HEK293T (cell line): ENCODE data around the gene DCAF16.

Experiments
- CTCF ChIA-PET: fragments of 350-600 bp; formaldehyde crosslinking; extraction: SDS; loops from one replicate; lab custom pipeline; 2021; ENCODE audit warnings: antibody characterized with exemption, inconsistent platforms; lab: Yijun Ruan, JAX
- POLR2A ChIA-PET: fragments of 350-600 bp; formaldehyde crosslinking; extraction: SDS; loops from one replicate; lab custom pipeline; 2020; ENCODE audit warnings: antibody characterized with exemption, inconsistent platforms; lab: Yijun Ruan, JAX
- DNase-seq: peaks from one replicate; pipeline ENCODE4 v3.0.0; 2012; ENCODE audit warnings: mixed read lengths; ENCODE audit errors: extremely low spot score
- ARNT ChIP-seq: fragments of 450-650 bp; IDR thresholded peaks from 2 replicates; pipeline ENCODE4 v1.6.1; 2017; ENCODE audit warnings: mild to moderate bottlenecking
- BHLHE40 ChIP-seq: fragments of 450-650 bp; IDR thresholded peaks from 2 replicates; pipeline ENCODE4 v1.6.1; 2016; ENCODE audit warnings: mild to moderate bottlenecking, moderate library complexity, borderline replicate concordance
- CTBP1 ChIP-seq: fragments of 450-650 bp; IDR thresholded peaks from 2 replicates; pipeline ENCODE4 v1.6.1; 2016; ENCODE audit warnings: borderline replicate concordance
- ELF4 ChIP-seq: fragments of 450-650 bp; IDR thresholded peaks from 2 replicates; pipeline ENCODE4 v1.6.1; 2017; ENCODE audit warnings: antibody characterized with exemption
- FOXA1 ChIP-seq: fragments of 450-650 bp; IDR thresholded peaks from 2 replicates; pipeline ENCODE4 v1.6.1; 2016; ENCODE audit warnings: mild to moderate bottlenecking
- FOXK2 ChIP-seq: fragments of 450-650 bp; IDR thresholded peaks from 2 replicates; pipeline ENCODE4 v1.6.1; 2016; ENCODE audit warnings: mild to moderate bottlenecking
- FOXM1 ChIP-seq: fragments of 450-650 bp; IDR thresholded peaks from 2 replicates; pipeline ENCODE4 v1.6.1; 2017; ENCODE audit warnings: mild to moderate bottlenecking, borderline replicate concordance
- HDGF ChIP-seq: fragments of 450-650 bp; IDR thresholded peaks from 2 replicates; pipeline ENCODE4 v1.6.1; 2017; ENCODE audit warnings: antibody characterized with exemption, borderline replicate concordance
- L3MBTL2 ChIP-seq: fragments of 450-650 bp; conservative IDR thresholded peaks from 2 replicates; pipeline ENCODE4 v1.6.1; 2016; ENCODE audit warnings: mild to moderate bottlenecking
- LEF1 ChIP-seq: fragments of 450-650 bp; IDR thresholded peaks from 2 replicates; pipeline ENCODE4 v1.6.1; 2017; ENCODE audit warnings: mild to moderate bottlenecking, borderline replicate concordance
- NFRKB ChIP-seq: fragments of 450-650 bp; IDR thresholded peaks from 2 replicates; pipeline ENCODE4 v1.6.1; 2016; ENCODE audit warnings: mild to moderate bottlenecking, moderate library complexity
- PKNOX1 ChIP-seq: fragments of 450-650 bp; IDR thresholded peaks from 2 replicates; pipeline ENCODE4 v1.6.1; 2016
- SP1 ChIP-seq: fragments of 450-650 bp; IDR thresholded peaks from 2 replicates; pipeline ENCODE4 v1.6.1; 2017
- SUZ12 ChIP-seq: fragments of 450-650 bp; IDR thresholded peaks from 2 replicates; pipeline ENCODE4 v1.6.1; 2016; ENCODE audit warnings: mild to moderate bottlenecking
- TARDBP ChIP-seq: fragments of 450-650 bp; IDR thresholded peaks from 2 replicates; pipeline ENCODE4 v1.6.1; 2016
- ZNF384 ChIP-seq: fragments of 450-650 bp; IDR thresholded peaks from 2 replicates; pipeline ENCODE4 v1.6.1; 2016

Gene DCAF16

GRCh38 chr4:17794730-17795129, 15.8 kb downstream of the DCAF16 start:
- TF ChIP-seq FOXM1 = no peak
- no peak for TF ChIP-seq LEF1
- no peak for TF ChIP-seq PKNOX1
- ChIA-PET POLR2A (interaction anchor here (2.2 kb wide), 1 partner anchor 16 kb away, joined by 5 read pairs; the partner anchor contains the start of genes DCAF16 and NCAPG), CTCF (no interaction called here)
- no peak for DNase-seq

- ChIA-PET CTCF (no interaction called here), POLR2A (no interaction called here)
- DNase-seq = no peak
- TF ChIP-seq HDGF (no peak), ELF4 (no peak), SP1 (no peak), FOXK2 (no peak), ZNF384 (no peak), LEF1 (no peak), L3MBTL2 (no peak), FOXA1 (no peak), CTBP1 (no peak), PKNOX1 (no peak)
Measured at GRCh38 chr4:17788956-17789355, 21.6 kb downstream of the DCAF16 start.

- POLR2A ChIA-PET = no interaction called here
- TF ChIP-seq FOXM1 (no peak), FOXA1 (no peak), ZNF384 (no peak), SP1 (no peak), ELF4 (no peak), LEF1 (no peak), NFRKB (no peak), CTBP1 (no peak), ARNT (no peak), HDGF (no peak), PKNOX1 (no peak), TARDBP (no peak), SUZ12 (no peak), L3MBTL2 (no peak), FOXK2 (no peak)
- CTCF ChIA-PET = no interaction called here
- DNase-seq = no peak
Measured at GRCh38 chr4:17787315-17787714, 23.2 kb downstream of the DCAF16 start.

- CTCF ChIA-PET = no interaction called here
- DNase-seq = no peak
- POLR2A ChIA-PET = no interaction called here
- TF ChIP-seq L3MBTL2 (no peak), ZNF384 (no peak), SP1 (no peak), ARNT (no peak), HDGF (no peak), ELF4 (no peak), LEF1 (no peak), CTBP1 (no peak), SUZ12 (no peak), NFRKB (no peak), FOXA1 (no peak)
Measured at GRCh38 chr4:17786567-17786966, 24.0 kb downstream of the DCAF16 start.

- CTCF ChIA-PET = interaction anchor here (0.7 kb wide), 1 partner anchor 1755 kb away, joined by 3 read pairs; no protein-coding TSS in a partner anchor
- DNase-seq = no peak
- POLR2A ChIA-PET = no interaction called here
- TF ChIP-seq CTBP1 (no peak), PKNOX1 (no peak), L3MBTL2 (no peak)
Measured at GRCh38 chr4:17785858-17786257, 24.7 kb downstream of the DCAF16 start.

GRCh38 chr4:17781300-17782287, 29.0 kb downstream of the DCAF16 start, which contains the start of gene FAM184B:
TSS of gene FAM184B (minus strand) at chr4:17781621. CDS start at chr4:17781299, 322 bp downstream.
- POLR2A ChIA-PET = no interaction called here
- TF ChIP-seq CTBP1 = no peak
- TF ChIP-seq SUZ12 = no peak
- no peak for TF ChIP-seq PKNOX1
- TF ChIP-seq ARNT = no peak
- TF ChIP-seq ZNF384 = no peak
- no peak for TF ChIP-seq TARDBP
- no peak for TF ChIP-seq BHLHE40
- TF ChIP-seq HDGF = no peak
- TF ChIP-seq FOXK2 = no peak
- TF ChIP-seq LEF1 = no peak
- TF ChIP-seq FOXM1 = no peak
- TF ChIP-seq NFRKB = no peak
- TF ChIP-seq SP1 = no peak
- no peak for TF ChIP-seq ELF4
- no peak for TF ChIP-seq FOXA1
- no peak for TF ChIP-seq L3MBTL2
- CTCF ChIA-PET = no interaction called here
- no peak for DNase-seq
